Measurements from ENCODE around the gene RASSF1.

The RASSF1 gene

DNA sequence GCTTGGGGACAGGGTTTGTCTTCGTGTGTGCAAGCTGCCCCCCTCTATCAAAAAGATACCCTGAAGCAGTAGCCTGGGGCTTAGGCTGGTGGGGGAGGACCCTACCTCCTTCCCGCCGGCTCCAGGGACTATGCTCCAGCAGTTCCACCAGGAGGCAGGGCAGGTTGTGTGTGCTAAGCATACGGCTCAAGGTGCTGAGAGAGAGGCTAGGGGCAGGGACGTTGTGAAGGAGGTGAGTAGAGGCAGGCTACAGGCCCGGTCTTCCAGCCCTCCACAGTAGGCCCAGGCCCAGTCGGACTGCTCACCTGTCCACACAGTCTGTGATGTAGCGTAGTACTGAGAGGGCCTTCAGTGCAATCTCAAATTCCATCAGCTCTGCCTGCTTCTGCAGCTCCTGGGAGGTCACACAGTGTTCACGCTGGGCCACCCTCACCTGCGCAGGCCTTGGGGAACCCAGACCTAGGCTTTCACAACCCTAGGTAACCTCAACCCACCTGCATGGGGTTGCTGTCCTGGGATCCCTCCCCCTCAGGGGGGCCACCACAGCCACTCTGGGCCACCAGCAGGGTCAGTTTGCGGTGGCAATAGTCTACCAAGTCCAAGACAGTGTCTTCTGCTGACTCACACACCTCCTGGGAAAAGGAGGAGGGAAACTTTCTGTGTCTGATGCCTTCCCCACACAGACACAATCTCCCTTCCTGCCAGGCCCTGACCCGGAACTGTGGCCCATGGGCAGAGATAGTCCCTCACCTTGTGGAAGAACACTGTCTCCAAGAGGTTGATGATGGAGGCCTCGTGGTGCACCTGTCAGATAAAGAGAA, 2.4 kb upstream of the RASSF1 start:
- no peak for DNase-seq (ENCODE audit: low read depth)

DNA sequence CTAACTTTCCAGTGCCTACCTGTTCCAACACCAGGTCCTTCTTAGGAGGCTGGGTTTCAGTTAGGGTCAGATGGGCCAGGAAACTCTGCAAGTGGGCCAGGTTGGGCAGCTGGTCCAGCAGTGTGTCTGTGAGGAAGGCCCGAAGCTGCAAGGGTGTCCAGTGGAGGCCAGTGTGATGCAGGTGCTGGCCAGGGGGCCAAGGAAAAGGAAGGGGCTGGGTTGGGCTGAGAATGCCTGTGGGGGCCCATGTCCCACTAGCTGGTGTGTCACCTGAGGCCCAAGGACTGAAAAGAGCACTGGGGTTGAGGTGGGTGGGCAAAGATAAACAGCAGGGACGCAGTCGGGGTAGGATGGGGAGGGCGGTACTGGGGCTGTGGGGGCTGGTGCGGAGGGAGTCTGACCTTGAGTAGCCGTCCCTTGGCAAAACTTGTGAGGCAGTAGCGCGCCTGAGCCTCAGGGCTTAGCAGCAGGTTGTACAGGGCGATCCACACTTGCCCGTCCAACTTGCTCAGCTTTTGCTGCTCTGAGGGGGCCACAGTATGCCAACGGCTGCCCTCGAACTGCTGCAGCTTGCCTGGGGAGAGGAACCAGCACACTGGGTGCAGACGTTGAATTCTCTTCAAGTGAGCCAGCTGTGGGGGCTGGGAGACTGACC, 1.5 kb upstream of the RASSF1 start:
- no peak for DNase-seq (ENCODE audit: low read depth)

DNA sequence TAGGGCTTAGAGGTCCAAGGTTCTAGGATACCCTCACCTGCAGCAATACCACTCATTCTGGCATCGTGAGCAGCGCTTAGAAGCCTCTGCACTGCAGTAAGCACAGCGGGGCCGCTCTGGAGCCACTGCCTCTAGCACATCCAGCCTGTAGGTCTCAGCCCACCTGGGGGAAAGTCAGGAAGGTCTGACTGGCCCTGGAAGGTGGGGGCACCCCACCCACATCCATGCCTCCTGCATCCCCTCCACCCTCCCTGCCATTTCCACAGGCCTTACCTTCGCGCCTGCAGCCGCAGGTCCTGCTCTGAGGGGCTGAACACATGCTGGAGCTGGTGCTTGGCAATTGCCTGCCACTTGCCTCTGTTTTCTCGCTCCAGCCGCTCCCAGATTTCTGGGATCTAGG, 901 bp upstream of the RASSF1 start:
- no peak for DNase-seq (ENCODE audit: low read depth)

DNA sequence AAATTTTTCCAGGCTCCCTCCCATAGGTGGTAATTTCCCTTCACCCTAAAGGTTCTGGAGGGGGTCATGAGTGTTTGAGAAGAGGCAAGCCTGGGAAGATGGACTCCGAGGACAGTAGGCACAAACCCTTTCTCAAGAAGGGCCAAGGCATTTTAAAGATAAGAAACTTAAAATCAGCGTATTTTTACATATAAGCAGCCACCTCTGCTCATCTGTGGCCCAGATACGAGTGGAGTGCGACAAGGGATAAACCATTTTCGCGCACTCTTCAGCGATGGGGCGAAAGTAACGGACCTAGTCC, 539 bp downstream of the RASSF1 start:
- no peak for DNase-seq (ENCODE audit: low read depth)

DNA sequence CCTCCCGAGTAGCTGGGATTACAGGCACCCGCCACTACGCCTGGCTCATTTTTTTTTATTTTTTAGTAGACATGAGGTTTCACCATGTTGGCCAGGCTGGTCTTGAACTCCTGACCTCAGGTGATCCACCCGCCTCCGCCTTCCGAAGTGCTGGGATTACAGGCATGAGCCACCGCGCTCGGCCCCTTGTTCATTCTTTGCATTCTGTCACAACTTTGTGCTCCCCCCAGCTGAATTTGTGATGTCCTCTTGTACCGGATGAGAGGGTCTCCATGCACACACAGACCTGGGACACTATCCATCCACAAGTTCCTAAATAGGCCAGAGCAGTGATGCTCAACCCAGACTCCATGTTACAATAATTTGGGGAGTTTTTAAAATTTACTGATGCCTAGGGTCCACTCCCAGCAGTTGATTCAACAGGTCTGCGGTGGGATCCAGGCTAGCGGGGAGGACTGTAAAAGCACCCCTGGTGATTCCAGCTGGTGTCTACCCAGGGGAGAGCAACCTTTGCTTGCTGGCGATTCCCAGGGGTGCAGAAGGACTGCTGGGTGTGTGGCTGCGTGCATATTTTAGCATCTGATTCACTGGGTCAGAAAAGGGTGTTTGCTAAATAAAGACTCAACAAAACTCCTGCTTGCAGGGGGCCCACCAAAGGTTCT, 1.0 kb downstream of the RASSF1 start:
- DNase-seq (ENCODE audit: low read depth) = no peak

DNA sequence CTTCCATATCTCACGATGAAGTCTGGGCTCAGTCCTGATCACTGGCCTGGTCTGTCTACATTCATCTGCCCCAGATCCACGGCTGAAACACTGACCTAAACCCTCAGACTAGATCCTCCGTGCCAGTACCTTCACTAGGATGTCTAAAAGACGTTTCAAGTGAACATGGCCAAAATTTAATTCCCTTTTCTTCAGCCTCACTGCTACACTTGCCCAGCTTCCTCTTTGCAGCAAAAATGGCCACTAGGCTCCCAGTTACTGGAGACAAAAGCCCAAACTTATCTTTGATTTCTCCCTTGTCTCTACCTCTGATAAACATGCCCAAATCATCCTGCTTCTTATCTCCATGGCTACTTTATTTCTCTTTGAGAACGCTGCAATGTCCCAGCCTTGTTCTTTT, 1.7 kb downstream of the RASSF1 start:
- no peak for DNase-seq (ENCODE audit: low read depth)

DNA sequence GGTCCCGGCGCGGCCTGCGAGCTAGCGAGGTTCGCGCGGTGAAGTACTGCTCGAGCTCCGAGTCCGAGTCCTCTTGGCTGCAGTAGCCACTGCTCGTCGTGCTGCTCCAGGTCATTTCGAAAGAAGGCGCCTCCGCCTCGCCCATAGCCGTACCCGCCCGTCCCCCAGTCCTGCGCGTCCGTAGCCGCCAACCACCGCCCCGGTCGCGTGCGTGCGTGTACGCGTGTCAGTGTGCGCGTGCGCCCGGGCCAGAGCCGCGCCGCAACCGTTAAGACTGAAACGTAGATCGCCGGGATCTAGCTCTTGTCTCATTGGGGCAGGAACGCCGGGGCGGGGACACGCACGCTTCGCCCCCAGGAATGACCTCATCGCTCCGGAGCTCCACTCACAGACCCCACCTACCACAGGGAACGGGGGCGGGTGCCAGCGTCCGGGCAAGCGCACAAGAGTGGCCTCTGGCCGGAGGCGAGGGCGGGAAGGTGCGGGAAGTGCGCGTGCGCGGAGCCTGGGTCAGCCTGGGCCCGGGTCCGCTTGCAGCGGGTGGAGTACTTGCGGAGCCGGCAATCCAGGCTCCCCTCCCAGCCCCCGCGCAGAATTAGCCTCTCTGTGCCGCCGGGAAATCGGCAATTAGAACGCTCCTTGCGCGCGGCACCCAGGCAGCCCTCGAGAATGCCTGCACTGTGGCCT, 3.3 kb downstream of the RASSF1 start:
- DNase-seq (ENCODE audit: low read depth) = peak; percentile 96

DNA sequence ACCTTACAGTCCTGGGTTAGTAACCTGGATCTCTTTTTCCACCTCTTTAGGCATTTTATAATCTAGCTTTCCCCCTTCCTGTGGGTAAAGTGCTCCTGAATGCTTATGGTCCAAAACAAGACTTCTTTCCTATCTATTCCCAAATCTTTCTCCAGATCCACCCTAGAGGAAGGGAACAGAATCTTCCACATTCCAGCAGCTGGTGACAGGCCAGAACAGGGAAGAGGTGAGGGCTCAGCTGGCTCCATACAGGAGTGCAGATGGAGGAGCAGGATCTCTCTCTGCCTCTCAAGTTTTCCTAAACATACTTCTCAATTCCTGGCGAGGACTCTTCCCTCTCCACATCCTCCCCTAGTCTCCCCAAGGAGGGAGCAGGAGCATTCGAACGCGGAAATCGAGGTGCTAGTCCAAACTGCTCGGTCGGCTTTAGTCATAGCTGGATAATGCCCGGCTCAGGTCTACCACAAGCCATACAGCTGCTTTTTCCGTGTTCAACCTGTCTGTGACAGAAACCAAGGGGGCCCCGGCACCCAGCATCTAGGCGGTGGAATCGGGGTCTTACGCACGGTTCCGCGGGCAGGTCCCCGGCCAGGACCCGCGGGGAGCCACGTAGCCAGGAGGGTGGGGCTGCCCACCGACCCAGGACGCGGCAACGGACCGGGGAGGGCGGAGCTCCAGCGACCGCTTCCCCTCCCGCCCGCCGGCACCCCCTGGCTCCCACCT, 4.0 kb downstream of the RASSF1 start:
- DNase-seq (ENCODE audit: low read depth) = no peak

DNA sequence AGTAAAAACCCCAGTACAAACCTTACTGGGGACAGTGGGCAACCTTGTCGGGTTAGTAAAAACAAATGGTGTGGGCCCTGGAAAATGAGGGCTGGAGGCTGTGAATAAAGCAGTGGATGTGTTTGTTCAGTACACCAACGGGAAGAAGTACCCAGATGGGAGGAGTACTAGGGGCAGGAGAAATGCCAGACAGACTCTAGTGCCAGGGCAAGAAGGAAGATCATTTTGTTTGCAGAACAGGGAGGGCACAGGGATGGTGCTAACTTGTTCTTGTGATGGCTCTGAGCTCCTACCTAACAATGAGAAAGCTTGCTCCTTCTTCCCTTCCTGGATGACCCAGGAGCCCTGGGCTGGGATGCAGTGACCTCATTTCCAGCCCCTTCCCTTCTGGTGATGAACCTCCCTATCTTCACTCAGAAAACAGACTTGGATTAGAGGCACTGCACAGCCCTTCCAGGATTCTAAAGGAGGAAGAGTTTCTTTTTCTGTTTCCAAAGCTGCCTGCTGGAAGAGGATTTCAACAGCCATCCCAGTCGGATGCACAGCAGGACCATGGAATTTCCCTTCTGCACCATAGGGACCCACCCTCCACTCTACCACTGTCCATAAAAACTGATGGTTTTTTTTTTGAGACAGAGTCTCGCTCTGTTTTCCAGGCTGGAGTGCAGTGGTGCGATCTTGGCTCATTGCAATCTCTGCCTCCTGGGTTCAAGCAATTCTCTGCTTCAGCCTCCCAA, 6.1 kb downstream of the RASSF1 start:
- no peak for DNase-seq (ENCODE audit: low read depth)

DNA sequence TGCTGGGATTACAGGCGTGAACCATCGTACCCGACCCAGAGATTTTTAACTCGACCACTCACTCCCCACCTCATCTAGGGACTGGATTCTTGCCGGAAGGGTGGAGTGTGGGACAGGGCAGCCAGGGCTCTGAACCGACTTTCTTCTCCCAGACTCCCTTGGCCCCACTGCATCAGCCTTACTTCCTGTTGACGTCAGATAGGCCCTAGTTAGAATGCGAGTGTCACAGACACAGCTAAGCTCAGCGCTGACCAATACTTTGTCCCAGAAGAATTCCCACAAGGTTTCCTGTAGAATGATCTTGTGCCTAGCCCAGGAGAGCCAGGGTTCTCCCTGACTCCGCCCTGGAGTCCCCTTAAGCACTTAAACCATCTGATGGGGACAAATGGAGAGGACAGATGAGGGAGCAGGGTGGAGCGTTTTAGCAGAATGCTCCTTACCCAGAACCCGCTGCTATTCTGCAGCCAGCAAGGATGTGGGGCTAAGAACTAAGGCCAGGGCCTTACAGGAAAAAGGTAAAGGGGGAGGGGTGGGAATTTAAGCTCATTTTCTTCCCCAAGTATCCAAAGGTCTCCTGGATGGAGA, 6.8 kb downstream of the RASSF1 start:
- no peak for DNase-seq (ENCODE audit: low read depth)

DNA sequence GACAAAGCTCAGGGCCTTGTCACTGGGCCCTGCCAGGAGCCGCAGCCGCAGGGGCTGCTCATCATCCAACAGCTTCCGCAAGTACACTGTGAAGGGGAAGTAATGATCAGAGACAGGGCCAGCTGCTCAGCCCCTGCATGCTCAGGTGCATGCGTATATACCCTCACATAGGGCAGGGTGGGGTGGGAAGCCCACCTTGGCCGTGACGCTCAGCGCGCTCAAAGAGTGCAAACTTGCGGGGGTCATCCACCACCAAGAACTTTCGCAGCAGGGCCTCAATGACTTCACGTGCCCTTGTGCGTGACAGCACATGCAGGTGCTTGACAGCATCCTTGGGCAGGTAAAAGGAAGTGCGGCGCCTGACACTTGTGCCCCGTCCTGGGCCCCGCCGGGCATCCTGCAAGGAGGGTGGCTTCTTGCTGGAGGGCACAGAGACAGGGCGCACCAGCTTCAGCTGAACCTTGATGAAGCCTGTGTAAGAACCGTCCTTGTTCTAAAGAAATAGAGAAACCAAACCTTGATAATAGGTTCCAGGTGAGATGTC, 9.2 kb downstream of the RASSF1 start:
- DNase-seq (ENCODE audit: low read depth) = no peak

DNA sequence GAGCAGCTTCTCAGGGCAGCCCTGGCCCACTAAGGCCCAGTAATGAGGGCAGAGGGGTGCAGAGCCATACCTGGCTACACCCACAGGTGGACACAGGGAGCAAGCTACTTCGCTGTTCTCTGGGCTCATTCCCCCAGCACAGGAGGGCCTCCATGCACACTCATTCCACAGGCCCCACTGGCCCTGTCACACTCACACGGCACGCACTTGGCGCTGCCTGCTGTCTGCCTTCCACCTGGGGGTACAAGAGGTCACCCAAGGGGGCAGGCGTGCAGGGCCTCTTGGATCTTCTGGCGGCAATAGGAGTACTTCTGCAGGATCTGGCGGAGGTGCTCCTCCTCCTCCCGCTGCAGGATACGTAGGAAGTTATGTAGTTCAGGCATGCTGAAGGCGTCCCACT, 10.3 kb downstream of the RASSF1 start:
- DNase-seq (ENCODE audit: low read depth) = no peak

DNA sequence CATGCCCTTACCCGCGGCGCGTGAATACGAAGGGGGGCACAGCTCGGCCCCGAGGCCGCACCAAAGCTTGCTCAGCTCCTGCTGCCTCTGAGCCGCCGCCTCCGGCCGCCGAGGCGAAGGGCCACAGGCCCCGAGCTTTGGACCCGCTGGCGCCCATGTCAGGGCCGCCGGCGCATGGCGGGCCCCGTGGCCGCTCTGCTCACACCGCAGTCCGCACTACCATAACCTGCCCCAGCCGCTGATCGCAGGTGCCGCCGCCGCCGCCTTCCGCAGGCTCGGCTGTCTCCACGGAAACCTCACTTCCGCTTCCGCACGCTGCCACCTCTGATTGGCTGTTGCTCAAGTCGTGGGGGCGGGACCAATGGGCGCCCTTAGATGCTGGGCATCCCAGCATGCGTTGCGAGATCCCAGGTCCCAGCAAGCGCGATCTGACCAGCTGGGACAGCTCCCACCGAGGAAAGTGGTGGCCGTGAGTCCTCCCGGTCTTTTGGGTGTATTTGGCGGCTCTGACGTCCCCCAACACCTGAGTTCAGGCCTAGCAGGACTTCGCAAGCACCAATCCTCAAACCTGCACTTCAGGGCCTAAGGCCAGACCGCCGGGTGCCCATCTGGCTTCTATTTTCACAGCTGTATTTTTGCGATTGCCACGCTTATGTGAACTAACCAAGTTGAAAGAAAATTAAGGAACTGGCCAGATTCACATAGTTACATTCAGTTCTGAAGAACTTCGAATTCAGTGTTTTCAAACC, 12.5 kb downstream of the RASSF1 start, which contains the start of gene TUSC2:
Gene TUSC2 (minus strand): TSS at position 281 of the 749 bp plus-strand sequence. CDS start 124 bp downstream, at position 157.
- DNase-seq (ENCODE audit: low read depth) = peak; percentile 88

DNA sequence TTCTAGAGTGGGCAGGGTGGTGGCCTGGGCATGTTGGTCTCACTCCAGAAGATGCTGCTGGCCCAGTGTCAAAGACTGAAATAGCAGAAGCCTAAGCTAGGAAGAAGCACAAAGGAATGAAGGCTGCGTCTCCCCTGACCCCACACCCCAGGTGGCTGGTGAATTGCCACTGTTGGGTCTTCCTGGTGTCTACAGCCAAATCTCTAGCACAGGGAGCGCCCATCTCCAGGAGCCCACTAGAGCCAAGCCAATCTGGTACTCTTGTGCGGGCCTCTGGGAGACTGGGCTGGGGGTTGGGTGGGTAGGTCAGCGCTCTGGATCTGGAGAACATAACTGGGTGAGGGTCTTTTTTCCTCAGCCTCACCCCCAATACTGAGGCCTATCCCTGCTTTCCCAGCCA, 13.5 kb downstream of the RASSF1 start:
- no peak for DNase-seq (ENCODE audit: low read depth)

DNA sequence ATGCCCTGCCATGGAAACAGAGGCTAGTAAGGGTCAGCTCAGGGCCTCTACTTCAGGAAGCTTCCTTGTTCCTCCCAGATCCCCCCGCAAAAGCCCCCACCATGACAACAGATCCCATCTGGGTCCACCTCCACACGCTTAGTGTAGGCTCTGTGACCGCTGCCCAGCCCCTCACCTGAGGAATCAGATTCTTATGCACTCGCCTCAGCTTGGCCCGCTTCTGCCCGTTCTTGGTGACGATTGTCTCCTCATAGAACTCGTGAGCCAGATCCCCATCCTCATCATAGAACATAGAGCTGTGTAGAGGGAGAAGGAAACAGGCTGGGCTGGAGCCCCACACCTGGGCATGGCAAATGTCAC, 14.5 kb downstream of the RASSF1 start:
- no peak for DNase-seq (ENCODE audit: low read depth)

DNA sequence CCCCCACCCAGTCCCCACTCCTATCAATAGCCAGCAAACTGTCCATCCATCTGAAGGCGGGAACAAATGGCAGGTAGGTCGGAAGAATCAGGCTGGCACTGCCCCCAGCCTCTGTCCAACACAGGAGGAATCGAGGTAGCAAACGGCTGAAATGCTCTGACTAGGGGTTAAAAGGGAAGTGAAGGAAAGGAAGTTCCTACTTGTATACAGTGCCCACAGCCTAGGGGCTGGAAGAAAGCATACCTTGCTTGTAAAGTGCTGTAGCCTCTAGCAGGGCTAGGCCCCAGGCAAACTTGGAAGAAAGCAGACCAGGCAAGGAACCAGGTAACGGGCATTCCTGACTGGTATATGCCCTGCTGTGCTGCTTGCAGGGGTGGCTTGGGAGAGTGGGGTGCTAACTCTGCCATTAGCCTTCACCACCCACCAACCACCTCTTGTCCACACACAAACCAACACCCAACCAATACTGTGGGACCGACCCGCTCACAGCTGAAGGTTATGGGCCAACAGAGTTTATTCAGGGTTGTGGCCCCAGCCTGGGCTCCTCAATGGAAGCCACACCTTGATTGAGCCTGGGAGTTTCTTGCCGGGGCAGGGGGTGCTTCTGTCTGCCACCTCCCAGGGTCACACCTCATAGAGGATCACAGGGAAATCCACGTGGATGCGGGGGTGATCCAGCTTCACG, 15.0 kb downstream of the RASSF1 start:
- no peak for DNase-seq (ENCODE audit: low read depth)

DNA sequence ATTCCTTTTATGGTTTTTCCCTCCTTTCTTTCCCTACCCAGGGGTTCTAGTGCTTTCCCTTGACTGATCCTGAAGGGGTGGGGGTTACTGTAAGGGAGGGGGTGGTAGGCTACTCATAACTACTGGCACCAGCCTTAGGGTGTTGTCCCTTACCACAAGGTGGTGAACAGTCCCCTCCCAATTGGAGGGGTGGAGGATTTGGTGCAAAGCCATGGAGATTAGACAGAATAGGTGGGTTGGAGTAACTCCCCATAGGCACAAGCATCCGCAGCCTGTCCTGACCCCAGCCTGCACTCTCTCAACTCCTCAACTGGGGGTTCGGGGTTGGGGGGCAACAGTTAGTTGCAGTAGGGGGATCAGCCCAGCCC, 15.5 kb downstream of the RASSF1 start:
- DNase-seq (ENCODE audit: low read depth) = no peak

DNA sequence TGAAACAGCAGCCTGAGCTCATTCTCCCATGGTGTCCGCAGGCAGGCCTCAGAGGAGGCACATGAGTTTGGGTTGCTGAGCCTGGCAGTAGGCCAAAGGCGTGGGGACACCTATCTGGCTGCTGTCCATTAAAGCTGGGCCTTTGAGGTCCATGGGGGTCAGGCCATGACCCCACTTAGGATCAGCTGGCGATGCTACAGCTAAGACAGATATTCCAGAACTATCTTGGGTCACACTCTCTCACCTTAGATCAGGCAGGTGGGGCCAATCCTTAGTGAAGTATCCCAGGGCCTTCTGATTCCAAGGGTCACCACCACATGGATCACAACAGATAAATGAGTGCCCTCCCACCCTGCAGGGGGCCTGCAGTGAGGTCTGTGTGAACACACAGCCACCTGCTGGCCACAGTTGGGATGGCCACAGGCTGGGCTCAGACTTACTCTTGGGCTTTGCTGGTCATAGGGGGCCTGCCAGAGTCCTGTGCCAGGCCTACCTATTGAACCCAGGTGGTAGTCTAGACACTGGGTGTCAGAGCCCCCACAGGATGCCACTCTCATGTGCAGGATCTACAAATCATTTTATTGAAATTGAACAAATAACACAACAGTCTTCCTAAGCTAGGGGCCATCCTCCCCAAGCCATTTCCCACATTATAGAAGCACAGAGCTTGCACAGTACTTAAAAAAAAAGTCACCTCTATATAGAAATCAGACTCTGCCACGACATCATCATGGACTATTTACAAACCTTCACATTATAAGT, 16.1 kb downstream of the RASSF1 start:
- peak; percentile 44 for DNase-seq (ENCODE audit: low read depth)
